Vagina (tissue), 2 donors: ENCODE data around the gene C1orf87.

Source experiments
- CTCF ChIP-seq, 3 experiments: fragments of 450-650 bp in 2 of 3; fragments of 200-600 bp in 1 of 3; sonication (generic) in 1 of 3; IDR thresholded peaks; one replicate each; pipeline ENCODE4 v1.5.1; 2017 to 2019; ENCODE audit warnings: antibody characterized with exemption in 3 of 3, mild to moderate bottlenecking in 2 of 3, moderate library complexity in 2 of 3
- POLR2A ChIP-seq, 2 donors: fragments of 450-650 bp; IDR thresholded peaks; one replicate each; pipeline ENCODE4 v1.6.1; 2017; ENCODE audit warnings: antibody characterized with exemption in 2 of 2, mild to moderate bottlenecking in 2 of 2, moderate library complexity in 2 of 2
- POLR2AphosphoS5 ChIP-seq, 2 donors: sonication (generic); formaldehyde crosslinking; IDR thresholded peaks; one replicate each; pipeline ENCODE4 v1.9.0; 2017; ENCODE audit warnings: antibody characterized with exemption in 2 of 2, mild to moderate bottlenecking in 2 of 2, low read depth in 1 of 2; ENCODE audit not compliant: insufficient read depth in 1 of 2

- TF ChIP-seq POLR2A (IDR thresholded peaks at IDR 0.05): no peak
- TF ChIP-seq CTCF (IDR thresholded peaks at IDR 0.05): no peak
- TF ChIP-seq POLR2AphosphoS5 (IDR thresholded peaks at IDR 0.05; ENCODE audit: insufficient read depth in 1 of 2, low read depth in 1 of 2): no peak
These were observed 24.4 kb downstream of the C1orf87 start for GRCh38 chr1:60049188-60049587.
